Panc1 (cell line): ENCODE data around the gene TNIK.

Experiments used
- SIN3A ChIP-seq: IDR thresholded peaks from 2 replicates; pipeline ENCODE4 v1.6.1; 2012; ENCODE audit warnings: low read depth, mild to moderate bottlenecking, low read length, moderate library complexity, borderline replicate concordance; ENCODE audit not compliant: insufficient read depth
- TF ChIP-seq, protein P1 (sequence below): fragments of 450-650 bp; IDR thresholded peaks from 2 replicates; pipeline ENCODE4 v1.5.1; 2017; ENCODE audit warnings: mild to moderate bottlenecking

DNA sequence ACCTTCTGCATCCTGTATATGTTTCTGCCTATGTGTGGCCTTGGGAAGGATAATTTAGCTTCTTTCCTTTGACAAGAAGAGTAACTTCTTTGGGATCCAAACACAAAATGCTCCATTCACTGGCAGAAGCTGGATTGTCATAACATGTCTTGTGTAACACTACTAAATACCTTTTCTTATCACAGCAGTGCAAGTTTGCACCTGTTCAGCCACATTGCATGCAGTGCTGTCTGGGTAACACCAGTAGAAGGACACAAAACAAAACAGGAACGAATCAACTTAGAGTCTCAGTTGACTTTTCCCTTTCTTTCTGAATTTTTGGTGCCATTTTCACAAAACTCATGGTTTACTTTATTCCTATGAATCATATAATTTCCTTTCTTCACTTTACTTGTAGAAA is 43.6 kb upstream of the TNIK start:
- TF ChIP-seq, protein P1, sequence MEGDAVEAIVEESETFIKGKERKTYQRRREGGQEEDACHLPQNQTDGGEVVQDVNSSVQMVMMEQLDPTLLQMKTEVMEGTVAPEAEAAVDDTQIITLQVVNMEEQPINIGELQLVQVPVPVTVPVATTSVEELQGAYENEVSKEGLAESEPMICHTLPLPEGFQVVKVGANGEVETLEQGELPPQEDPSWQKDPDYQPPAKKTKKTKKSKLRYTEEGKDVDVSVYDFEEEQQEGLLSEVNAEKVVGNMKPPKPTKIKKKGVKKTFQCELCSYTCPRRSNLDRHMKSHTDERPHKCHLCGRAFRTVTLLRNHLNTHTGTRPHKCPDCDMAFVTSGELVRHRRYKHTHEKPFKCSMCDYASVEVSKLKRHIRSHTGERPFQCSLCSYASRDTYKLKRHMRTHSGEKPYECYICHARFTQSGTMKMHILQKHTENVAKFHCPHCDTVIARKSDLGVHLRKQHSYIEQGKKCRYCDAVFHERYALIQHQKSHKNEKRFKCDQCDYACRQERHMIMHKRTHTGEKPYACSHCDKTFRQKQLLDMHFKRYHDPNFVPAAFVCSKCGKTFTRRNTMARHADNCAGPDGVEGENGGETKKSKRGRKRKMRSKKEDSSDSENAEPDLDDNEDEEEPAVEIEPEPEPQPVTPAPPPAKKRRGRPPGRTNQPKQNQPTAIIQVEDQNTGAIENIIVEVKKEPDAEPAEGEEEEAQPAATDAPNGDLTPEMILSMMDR: no peak
- TF ChIP-seq SIN3A: no peak
